ENCODE data around the gene GABRD.

The GABRD gene

GRCh38 chr1:2043886-2044285 is 24.7 kb downstream of the GABRD start:
- H3K9me3 ChIP-seq (ENCODE audit: control insufficient read depth, insufficient read depth, low read length) = no peaks in the 10 kb centered on the region
- no peak overlapping the region for H3K27ac ChIP-seq (ENCODE audit: low read depth, low read length)
- H3K79me2 ChIP-seq (ENCODE audit: control insufficient read depth, low read length) = no peaks in the 10 kb centered on the region
- H3K36me3 ChIP-seq (ENCODE audit: control insufficient read depth, low read length) = no peaks in the 10 kb centered on the region
- H4K20me1 ChIP-seq (ENCODE audit: control insufficient read depth, insufficient read depth, low read depth, low read length) = no peaks in the 10 kb centered on the region
- no peak overlapping the region for H3K4me3 ChIP-seq (ENCODE audit: low read length)
- H3K4me2 ChIP-seq (ENCODE audit: low read length) = no peak overlapping the region
- H3K4me1 ChIP-seq (ENCODE audit: control insufficient read depth, low read length) = peaks cover 10% of the 10 kb centered on the region
- TF ChIP-seq EZH2phosphoT487 (IDR thresholded peaks at IDR 0.05; ENCODE audit: borderline replicate concordance, low read length) (no peak), CTCF (IDR thresholded peaks at IDR 0.05; ENCODE audit: low read depth, low read length, poor library complexity, severe bottlenecking) (no peak)
- no peaks in the 10 kb centered on the region for H3K27me3 ChIP-seq (ENCODE audit: control insufficient read depth, low read length)
- H3K9me2 ChIP-seq (replicated peaks; ENCODE audit: control insufficient read depth, low read length) = no peaks in the 10 kb centered on the region
- H3F3A ChIP-seq (ENCODE audit: control insufficient read depth, insufficient read depth) = no peaks in the 10 kb centered on the region

GRCh38 chr1:2044510-2045319 is 25.6 kb downstream of the GABRD start:
- Histone ChIP-seq H3K4me3 (ENCODE audit: low read length) (peak overlapping the region; percentile 22), H3F3A (ENCODE audit: control insufficient read depth, insufficient read depth) (no peaks in the 10 kb centered on the region), H3K27me3 (ENCODE audit: control insufficient read depth, low read length) (no peaks in the 10 kb centered on the region; the same call in 1 of the 2 replicates), H3K4me2 (ENCODE audit: low read length) (peak overlapping the region; percentile 43), H4K20me1 (ENCODE audit: control insufficient read depth, insufficient read depth, low read depth, low read length) (no peaks in the 10 kb centered on the region), H3K4me1 (ENCODE audit: control insufficient read depth, low read length) (peaks cover 16% of the 10 kb centered on the region), H3K27ac (ENCODE audit: low read depth, low read length) (no peak overlapping the region), H3K79me2 (ENCODE audit: control insufficient read depth, low read length) (no peaks in the 10 kb centered on the region), H3K9me2 (replicated peaks; ENCODE audit: control insufficient read depth, low read length) (no peaks in the 10 kb centered on the region), H3K9me3 (ENCODE audit: control insufficient read depth, insufficient read depth, low read length) (no peaks in the 10 kb centered on the region), H3K36me3 (ENCODE audit: control insufficient read depth, low read length) (no peaks in the 10 kb centered on the region)
- peak; percentile 74 for TF ChIP-seq CTCF (IDR thresholded peaks at IDR 0.05; ENCODE audit: low read depth, low read length, poor library complexity, severe bottlenecking)
- no peak for TF ChIP-seq EZH2phosphoT487 (IDR thresholded peaks at IDR 0.05; ENCODE audit: borderline replicate concordance, low read length)

DNA sequence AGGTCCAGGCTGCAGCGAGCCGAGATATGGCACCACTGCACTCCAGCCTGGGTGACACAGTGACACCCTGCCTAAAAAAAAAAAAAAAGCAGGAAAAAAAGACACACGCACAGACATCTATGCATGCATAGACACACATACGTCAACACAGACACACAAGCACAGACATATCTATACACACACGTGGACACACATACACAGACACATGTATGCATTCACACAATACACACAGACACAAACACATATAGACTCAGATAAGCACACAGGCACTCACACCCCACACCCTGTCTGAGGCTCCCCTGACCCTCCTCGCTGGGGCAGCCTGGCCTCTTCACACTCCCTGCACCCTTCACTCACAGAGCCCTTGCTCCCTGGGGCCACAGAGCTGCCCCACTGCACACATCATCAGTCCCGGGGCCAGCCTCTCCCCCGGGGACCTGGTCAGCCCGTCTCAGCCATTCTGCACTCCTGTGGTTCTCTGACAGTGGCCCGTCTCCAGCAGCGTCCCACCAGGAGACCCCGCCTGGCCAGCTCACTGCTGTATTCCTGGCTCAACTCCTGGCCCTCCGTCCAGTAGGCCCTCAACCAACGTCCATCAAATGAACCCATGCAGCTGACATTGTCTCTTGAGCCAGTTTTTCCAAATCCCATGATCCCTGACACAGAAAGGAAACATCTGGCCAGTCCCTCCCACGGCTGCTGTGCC is 26.5 kb downstream of the GABRD start:
- no peak overlapping the region for H3K27ac ChIP-seq (ENCODE audit: low read depth, low read length)
- H4K20me1 ChIP-seq (ENCODE audit: control insufficient read depth, insufficient read depth, low read depth, low read length) = no peaks in the 10 kb centered on the region
- no peaks in the 10 kb centered on the region for H3K9me3 ChIP-seq (ENCODE audit: control insufficient read depth, insufficient read depth, low read length)
- H3F3A ChIP-seq (ENCODE audit: control insufficient read depth, insufficient read depth) = no peaks in the 10 kb centered on the region
- H3K9me2 ChIP-seq (replicated peaks; ENCODE audit: control insufficient read depth, low read length) = no peaks in the 10 kb centered on the region
- H3K4me2 ChIP-seq (ENCODE audit: low read length) = no peak overlapping the region
- H3K4me3 ChIP-seq (ENCODE audit: low read length) = no peak overlapping the region
- TF ChIP-seq EZH2phosphoT487 (IDR thresholded peaks at IDR 0.05; ENCODE audit: borderline replicate concordance, low read length) (no peak), CTCF (IDR thresholded peaks at IDR 0.05; ENCODE audit: low read depth, low read length, poor library complexity, severe bottlenecking) (no peak)
- no peaks in the 10 kb centered on the region; the same call in 1 of the 2 replicates for H3K27me3 ChIP-seq (ENCODE audit: control insufficient read depth, low read length)
- H3K79me2 ChIP-seq (ENCODE audit: control insufficient read depth, low read length) = no peaks in the 10 kb centered on the region
- peaks cover 17% of the 10 kb centered on the region for H3K4me1 ChIP-seq (ENCODE audit: control insufficient read depth, low read length)
- H3K36me3 ChIP-seq (ENCODE audit: control insufficient read depth, low read length) = no peaks in the 10 kb centered on the region
